IMR-90 (cell line): Measurements from ENCODE around the gene ZNHIT1. TPM values are rescaled to one million over a fixed set of nuclear protein-coding genes. Genes with fewer than 3 reads are reported as not detected.
A peak's percentile ranks its signal among the peaks of the same experiment; 100 is the strongest.

ENCODE experiments used
- ATAC-seq: fragments of 200-7000 bp; cut with Tn5 transposase; 2 replicates; pipeline ENCODE4 v1.9.1; 2020; ENCODE audit warnings: low read depth, mild to moderate bottlenecking, moderate library complexity
- BruUV-seq: library from RNA; stranded (reverse); fragments of 400-500 nt; replicated peaks from 2 replicates; lab custom pipeline; 2021; lab: Mats Ljungman, UMichigan
- CTCF ChIA-PET: fragments of 300-600 bp; formaldehyde crosslinking; extraction: SDS; loops from one replicate; lab custom pipeline; 2021; ENCODE audit warnings: antibody characterized with exemption; lab: Yijun Ruan, JAX
- POLR2A ChIA-PET: fragments of 300-600 bp; sonication (Branson Sonifier 250); formaldehyde crosslinking; loops from one replicate; lab custom pipeline; 2022; ENCODE audit warnings: antibody characterized with exemption; ENCODE audit not compliant: unreplicated experiment; lab: Charles Lee
- DNase-seq: peaks from one replicate; pipeline ENCODE4 v3.0.0; 2013
- H2AFZ ChIP-seq: replicated peaks from 2 replicates; pipeline ENCODE3; 2013; ENCODE audit warnings: low read length, mild to moderate bottlenecking; ENCODE audit not compliant: poor library complexity
- H2AK5ac ChIP-seq: 2 replicates; pipeline ENCODE4 v1.6.1; 2013; ENCODE audit warnings: low read depth, low read length, inconsistent platforms
- H2AK9ac ChIP-seq: replicated peaks from 2 replicates; pipeline ENCODE3; 2013; ENCODE audit warnings: mild to moderate bottlenecking, low read depth, low read length, moderate library complexity; ENCODE audit not compliant: poor library complexity
- H2BK120ac ChIP-seq: 2 replicates; pipeline ENCODE4 v1.6.1; 2013; ENCODE audit warnings: low read depth, low read length, inconsistent platforms
- H2BK15ac ChIP-seq: 3 replicates; pipeline ENCODE4 v1.6.1; 2013; ENCODE audit warnings: low read depth, low read length, inconsistent platforms
- H2BK20ac ChIP-seq: 2 replicates; pipeline ENCODE4 v1.6.1; 2013; ENCODE audit warnings: low read depth, mild to moderate bottlenecking, inconsistent platforms, low read length, moderate library complexity
- H2BK5ac ChIP-seq: 2 replicates; pipeline ENCODE4 v1.6.1; 2013; ENCODE audit warnings: mild to moderate bottlenecking, low read depth, low read length, inconsistent platforms; ENCODE audit not compliant: poor library complexity, severe bottlenecking
- H3K14ac ChIP-seq: replicated peaks from 2 replicates; pipeline ENCODE4 v1.6.1; 2013; ENCODE audit warnings: low read depth, low read length, inconsistent platforms
- H3K18ac ChIP-seq: 2 replicates; pipeline ENCODE4 v1.6.1; 2013; ENCODE audit warnings: low read depth, low read length, control low read depth
- H3K23ac ChIP-seq: 2 replicates; pipeline ENCODE4 v1.6.1; 2013; ENCODE audit warnings: low read depth, low read length, inconsistent platforms
- H3K27ac ChIP-seq: 2 replicates; pipeline ENCODE4 v1.5.1; 2013; ENCODE audit warnings: mild to moderate bottlenecking, control low read depth, low read length; ENCODE audit not compliant: insufficient read depth
- H3K27me3 ChIP-seq: 2 replicates; pipeline ENCODE4 v1.6.1; 2013; ENCODE audit warnings: low read length; ENCODE audit not compliant: control insufficient read depth, insufficient read depth
- H3K36me3 ChIP-seq: 2 replicates; pipeline ENCODE4 v1.6.1; 2013; ENCODE audit warnings: low read length, mixed read lengths; ENCODE audit not compliant: control insufficient read depth, insufficient read depth
- H3K4ac ChIP-seq: 2 replicates; pipeline ENCODE4 v1.6.1; 2013; ENCODE audit warnings: low read depth, low read length, inconsistent platforms
- H3K4me1 ChIP-seq: 2 replicates; pipeline ENCODE4 v1.6.1; 2013; ENCODE audit warnings: low read length, mixed read lengths; ENCODE audit not compliant: control insufficient read depth, insufficient read depth
- H3K4me2 ChIP-seq: 2 replicates; pipeline ENCODE4 v1.6.1; 2013; ENCODE audit warnings: low read depth, mild to moderate bottlenecking, control low read depth, low read length, moderate library complexity
- H3K4me3 ChIP-seq: 2 replicates; pipeline ENCODE4 v1.5.1; 2013; ENCODE audit warnings: low read depth, mild to moderate bottlenecking, control low read depth, low read length, moderate library complexity; ENCODE audit not compliant: insufficient read depth
- H3K56ac ChIP-seq: 2 replicates; pipeline ENCODE4 v1.6.1; 2013; ENCODE audit warnings: low read length, inconsistent platforms; ENCODE audit not compliant: insufficient read depth; ENCODE audit errors: extremely low read depth
- H3K79me1 ChIP-seq, 2 experiments: 2 replicates each; pipeline ENCODE4 v1.6.1; 2013; ENCODE audit warnings: low read length in 2 of 2, inconsistent platforms in 1 of 2, low read depth in 1 of 2
- H3K9ac ChIP-seq: 2 replicates; pipeline ENCODE4 v1.6.1; 2013; ENCODE audit warnings: low read depth, low read length, control low read depth
- H3K9me1 ChIP-seq: 2 replicates; pipeline ENCODE4 v1.6.1; 2013; ENCODE audit warnings: low read length, inconsistent platforms; ENCODE audit not compliant: insufficient read depth
- H3K9me3 ChIP-seq: 2 replicates; pipeline ENCODE4 v1.6.1; 2013; ENCODE audit warnings: low read length; ENCODE audit not compliant: control insufficient read depth, insufficient read depth
- H4K20me1 ChIP-seq: 2 replicates; pipeline ENCODE4 v1.6.1; 2013; ENCODE audit warnings: low read length, inconsistent platforms; ENCODE audit not compliant: insufficient read depth
- H4K5ac ChIP-seq: 2 replicates; pipeline ENCODE4 v1.6.1; 2013; ENCODE audit warnings: mild to moderate bottlenecking, low read depth, low read length, control low read depth
- H4K8ac ChIP-seq, 2 experiments: 2 replicates each; pipeline ENCODE4 v1.6.1; 2013; ENCODE audit warnings: low read depth in 2 of 2, low read length in 2 of 2, control low read depth in 1 of 2, inconsistent platforms in 1 of 2
- H4K91ac ChIP-seq: 2 replicates; pipeline ENCODE4 v1.6.1; 2013; ENCODE audit warnings: low read depth, low read length, inconsistent platforms; ENCODE audit not compliant: insufficient read depth
- CEBPB ChIP-seq: IDR thresholded peaks from 2 replicates; pipeline ENCODE4 v1.6.1; 2012; ENCODE audit warnings: low read depth, low read length, improper control_type of control experiment
- MAZ ChIP-seq: IDR thresholded peaks from 2 replicates; pipeline ENCODE4 v1.6.1; 2012; ENCODE audit warnings: low read depth, mild to moderate bottlenecking, low read length, improper control_type of control experiment, moderate library complexity, borderline replicate concordance
- USF2 ChIP-seq: fragments of 150-350 bp; IDR thresholded peaks from 2 replicates; pipeline ENCODE4 v1.6.1; 2017; ENCODE audit warnings: mild to moderate bottlenecking, antibody characterized with exemption, low read length, low read depth
- WGBS, 2 experiments: methylation state at CpG; one replicate each; pipeline versions ENCODE4 v1.1.5 to v1.1.7; 2013; ENCODE audit warnings: missing lambda C conversion rate in 2 of 2; ENCODE audit not compliant: insufficient read length in 1 of 2; ENCODE audit errors: extremely low coverage in 2 of 2; 5-methylcytosine and 5-hydroxymethylcytosine counted together
- dilution Hi-C: fragments of 300-500 bp; cut with HindIII; formaldehyde crosslinking; loops from one replicate; pipeline ENCODE4 v1.14.3; 2018; ENCODE audit warnings: low sequenced_read_pairs; ENCODE audit not compliant: unreplicated experiment
- in situ Hi-C: fragments of 300-500 bp; cut with MboI; formaldehyde crosslinking; loops from 3 replicates; pipeline ENCODE4 v1.14.3; 2019; ENCODE audit warnings: low sequenced_read_pairs, inconsistent platforms, mixed read lengths
- intact Hi-C: fragments of 100-400 bp; cut with micrococcal nuclease; formaldehyde crosslinking; loops from 2 replicates; pipeline ENCODE4 v1.10.0; 2022
- polyA plus RNA-seq, 3 experiments: library from polyadenylated mRNA; depleted of rRNA; stranded (reverse); fragments of >200 nt; gene quantifications; 2 replicates each; pipeline ENCODE4 v1.2.3, GENCODE V29; 2012; ENCODE audit warnings: low replicate concordance in 1 of 3
- total RNA-seq: library from RNA; depleted of rRNA; stranded (reverse); fragments of >200 nt; gene quantifications from 2 replicates; pipeline ENCODE4 v1.2.3, GENCODE V29; 2012

Gene ZNHIT1
- total and polyA plus RNA-seq, 2 of the 4 experiments (the other 2 are of a cell fraction) = 31.7 to 47.1 TPM

DNA sequence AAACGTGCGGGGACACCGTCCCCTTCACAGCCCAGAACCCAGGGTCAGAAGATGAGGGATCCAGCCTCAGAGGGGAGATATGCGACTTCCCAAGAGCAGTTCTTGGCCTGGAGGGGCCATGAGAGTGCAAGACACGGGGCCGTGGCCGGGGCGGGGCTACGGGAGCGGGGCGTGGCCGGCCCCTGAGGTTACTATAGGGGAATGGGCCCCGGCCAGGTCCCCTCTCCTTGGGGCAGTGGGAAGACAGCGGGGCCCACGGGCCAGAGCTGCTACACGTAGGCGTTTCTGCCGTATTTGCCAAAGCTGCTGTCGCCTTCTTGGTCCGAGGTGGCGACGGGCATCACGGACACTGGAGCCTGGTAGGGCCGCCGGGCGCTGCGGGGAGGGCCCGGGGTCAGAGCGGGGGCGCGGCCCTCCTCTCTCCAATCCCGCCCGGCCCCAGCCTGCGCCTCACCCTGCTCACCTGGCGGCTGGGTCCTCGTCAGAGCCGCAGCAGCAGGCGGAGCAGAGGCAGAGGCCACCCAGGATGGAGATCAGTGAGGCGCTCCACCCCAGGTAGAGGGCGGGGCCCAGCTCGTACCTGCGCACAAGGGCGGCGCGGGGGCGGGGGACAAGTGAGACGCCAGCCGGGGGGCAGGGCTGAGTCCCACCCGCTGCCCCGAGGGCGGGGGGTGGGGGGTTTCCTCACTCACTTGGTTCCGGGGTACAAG lies 14.3 kb downstream of the ZNHIT1 start:
- WGBS, 2 experiments = 28% methylated on average over 6 of the region's 52 CpGs; no CpG with 5 or more reads in 1 of the 2 experiments
- dilution Hi-C loops = no loop called here

More for the DNA sequence above, 14.3 kb downstream of the ZNHIT1 start:
- no TSS peak for BruUV-seq
- Histone ChIP-seq H3K4me2 (no peak overlapping the region), H3K79me1 (peaks cover 0 to 6% of the 10 kb centered on the region in 2 experiments; a peak in 2 of 4 replicates), H4K8ac (peak overlapping the region; percentile 36 to 72; a peak in 2 of 4 replicates), H3K27ac (no peak overlapping the region), H3K18ac (no peak overlapping the region), H3K36me3 (peaks cover 20% of the 10 kb centered on the region), H4K91ac (no peak overlapping the region), H3K4me1 (peaks cover 5% of the 10 kb centered on the region), H2AFZ (peak overlapping the region; percentile 62), H2AK9ac (peak overlapping the region; percentile 3), H3K56ac (no peak overlapping the region), H2AK5ac (no peak overlapping the region), H3K4me3 (no peak overlapping the region), H2BK20ac (no peak overlapping the region), H2BK15ac (no peak overlapping the region), H3K23ac (no peak overlapping the region), H3K9me1 (peaks cover 4% of the 10 kb centered on the region), H4K5ac (no peak overlapping the region), H3K9ac (no peak overlapping the region), H2BK120ac (no peak overlapping the region), H3K9me3 (no peaks in the 10 kb centered on the region), H3K4ac (peak overlapping the region; percentile 43; the same call in 1 of the 2 replicates), H3K14ac (no peak overlapping the region), H4K20me1 (peaks cover 6% of the 10 kb centered on the region), H2BK5ac (no peak overlapping the region), H3K27me3 (no peaks in the 10 kb centered on the region)
- no peak for TF ChIP-seq MAZ
- TF ChIP-seq CEBPB = no peak
- no peak for TF ChIP-seq USF2
- peak; percentile 38 for ATAC-seq
- ChIA-PET CTCF (no interaction called here), POLR2A (no interaction called here)
- in situ Hi-C loops = no loop called here
- intact Hi-C loops = no loop called here
- no peak for DNase-seq
